B cell (primary cell): ENCODE data around the gene TMEM253. TPM values are rescaled to one million over a fixed set of nuclear protein-coding genes. Genes with fewer than 3 reads are reported as not detected.

ENCODE experiments used
- ATAC-seq: fragments of 200-7000 bp; cut with Tn5 transposase; one replicate; pipeline ENCODE4 v1.10.0; 2021; ENCODE audit warnings: low read depth, mild to moderate bottlenecking, moderate number of reproducible peaks, moderate library complexity
- CTCF ChIA-PET: fragments of 350-600 bp; sonication (Branson Sonifier 250); formaldehyde crosslinking; loops from one replicate; lab custom pipeline; 2021; ENCODE audit warnings: antibody characterized with exemption, inconsistent platforms; lab: Charles Lee
- POLR2A ChIA-PET: fragments of 350-600 bp; sonication (Branson Sonifier 250); formaldehyde crosslinking; loops from one replicate; lab custom pipeline; 2021; ENCODE audit warnings: antibody characterized with exemption; lab: Charles Lee
- DNase-seq: peaks from one replicate; pipeline ENCODE4 v3.0.0; 2013
- H2AFZ ChIP-seq: 2 replicates; pipeline ENCODE4 v1.6.1; 2012; ENCODE audit warnings: mild to moderate bottlenecking, low read depth, low read length; ENCODE audit not compliant: insufficient read depth, poor library complexity, severe bottlenecking
- H3K27ac ChIP-seq, 2 donors: 1 replicate in 1 of 2; 2 replicates in 1 of 2; pipeline ENCODE4 v1.5.1; 2012 to 2013; ENCODE audit warnings: low read length in 2 of 2, mild to moderate bottlenecking in 2 of 2, moderate library complexity in 1 of 2
- H3K27me3 ChIP-seq, 4 experiments: fragments of 200-600 bp in 1 of 4; sonication (generic) in 1 of 4; replicated peaks in 1 of 4; 1 replicate in 2 of 4; 2 replicates in 2 of 4; pipeline versions ENCODE4 v1.6.1 to v1.7.0; 2013 to 2016; ENCODE audit warnings: low read length in 3 of 4, mild to moderate bottlenecking in 2 of 4, mixed read lengths in 1 of 4, moderate library complexity in 1 of 4; ENCODE audit not compliant: insufficient read depth in 4 of 4, control insufficient read depth in 3 of 4; ENCODE audit errors: control extremely low read depth in 1 of 4
- H3K36me3 ChIP-seq, 2 experiments: replicated peaks in 1 of 2; 1 replicate in 1 of 2; 2 replicates in 1 of 2; pipeline versions ENCODE4 v1.6.1 to v1.7.1; 2013; ENCODE audit warnings: low read length in 1 of 2; ENCODE audit not compliant: insufficient read depth in 2 of 2, control insufficient read depth in 1 of 2; ENCODE audit errors: control extremely low read depth in 1 of 2, extremely low read depth in 1 of 2
- H3K4me1 ChIP-seq, 2 donors: fragments of 200-600 bp in 1 of 2; sonication (generic) in 1 of 2; 1 replicate in 1 of 2; 2 replicates in 1 of 2; pipeline versions ENCODE4 v1.5.1 to v1.6.1; 2013 to 2017; ENCODE audit warnings: low read length in 2 of 2; ENCODE audit not compliant: control insufficient read depth in 2 of 2, insufficient read depth in 2 of 2
- H3K4me2 ChIP-seq: replicated peaks from 2 replicates; pipeline ENCODE3; 2012; ENCODE audit warnings: mild to moderate bottlenecking, low read depth, low read length; ENCODE audit not compliant: poor library complexity, severe bottlenecking
- H3K4me3 ChIP-seq, 5 experiments: fragments of 200-600 bp in 1 of 5; sonication (generic) in 1 of 5; 1 replicate in 3 of 5; 2 replicates in 2 of 5; pipeline versions ENCODE4 v1.5.1 to v1.7.0; 2011 to 2016; ENCODE audit warnings: low read length in 4 of 5, mild to moderate bottlenecking in 4 of 5, low read depth in 2 of 5, control low read depth in 1 of 5, moderate library complexity in 1 of 5; ENCODE audit not compliant: insufficient read depth in 1 of 5; ENCODE audit errors: control extremely low read depth in 1 of 5, extremely low read depth in 1 of 5
- H3K79me2 ChIP-seq: fragments of 200-600 bp; sonication (generic); one replicate; pipeline ENCODE4 v1.6.0; 2016; ENCODE audit warnings: low read length; ENCODE audit not compliant: control insufficient read depth, insufficient read depth
- H3K9ac ChIP-seq: fragments of 200-600 bp; sonication (generic); 2 replicates; pipeline ENCODE4 v1.6.1; 2017; ENCODE audit warnings: mild to moderate bottlenecking, low read length, moderate library complexity
- H3K9me3 ChIP-seq, 3 donors: one replicate each; pipeline versions ENCODE4 v1.6.1 to v1.7.1; 2013; ENCODE audit warnings: low read length in 2 of 3; ENCODE audit not compliant: control insufficient read depth in 2 of 3, insufficient read depth in 1 of 3; ENCODE audit errors: control extremely low read depth in 1 of 3
- H4K20me1 ChIP-seq: 2 replicates; pipeline ENCODE4 v1.6.0; 2012; ENCODE audit warnings: mild to moderate bottlenecking, low read length; ENCODE audit not compliant: insufficient read depth, control insufficient read depth, poor library complexity, severe bottlenecking
- H3K27ac Mint-ChIP-seq: one replicate; pipeline ENCODE4 v1.8.0; 2021; ENCODE audit warnings: mixed read lengths
- H3K27me3 Mint-ChIP-seq: one replicate; pipeline ENCODE4 v1.8.0; 2021; ENCODE audit warnings: mixed read lengths
- H3K4me1 Mint-ChIP-seq: one replicate; pipeline ENCODE4 v1.8.0; 2021; ENCODE audit warnings: mixed read lengths
- H3K4me3 Mint-ChIP-seq: one replicate; pipeline ENCODE4 v1.8.0; 2021; ENCODE audit warnings: mixed read lengths
- H3K9me3 Mint-ChIP-seq: one replicate; pipeline ENCODE4 v1.8.0; 2022; ENCODE audit warnings: mixed read lengths; ENCODE audit not compliant: insufficient read depth
- EZH2 ChIP-seq: IDR thresholded peaks from 2 replicates; pipeline ENCODE4 v1.6.1; 2012; ENCODE audit warnings: borderline replicate concordance, low read depth, mild to moderate bottlenecking, moderate library complexity, low read length; ENCODE audit not compliant: insufficient read depth, poor library complexity, severe bottlenecking
- WGBS: methylation state at CpG from one replicate; pipeline ENCODE4 v1.1.5; 2013; ENCODE audit warnings: missing lambda C conversion rate; ENCODE audit not compliant: insufficient coverage; 5-methylcytosine and 5-hydroxymethylcytosine counted together
- intact Hi-C: fragments of 100-400 bp; cut with micrococcal nuclease; formaldehyde crosslinking; loops from one replicate; pipeline ENCODE4 v1.10.0; 2022
- polyA plus RNA-seq: library from polyadenylated mRNA; depleted of rRNA; stranded (reverse); fragments of >200 nt; gene quantifications from 2 replicates; pipeline ENCODE4 v1.2.3, GENCODE V29; 2012
- total RNA-seq, 2 donors: library from RNA; stranded (reverse); fragments of 120-200 nt in 1 of 2; gene quantifications; 1 replicate in 1 of 2; 2 replicates in 1 of 2; pipeline versions ENCODE4 v1.2.3 to v1.2.4, GENCODE V29; 2013 to 2022
- TF ChIP-seq, protein P1 (sequence below): fragments of 200-600 bp; IDR thresholded peaks from one replicate; pipeline ENCODE4 v1.8.0; 2022; ENCODE audit warnings: antibody characterized with exemption, mild to moderate bottlenecking

Gene TMEM253
- total and polyA plus RNA-seq, 2 donors (not counting 1 experiment from before 2014, with no cell fraction given), result not detected

DNA sequence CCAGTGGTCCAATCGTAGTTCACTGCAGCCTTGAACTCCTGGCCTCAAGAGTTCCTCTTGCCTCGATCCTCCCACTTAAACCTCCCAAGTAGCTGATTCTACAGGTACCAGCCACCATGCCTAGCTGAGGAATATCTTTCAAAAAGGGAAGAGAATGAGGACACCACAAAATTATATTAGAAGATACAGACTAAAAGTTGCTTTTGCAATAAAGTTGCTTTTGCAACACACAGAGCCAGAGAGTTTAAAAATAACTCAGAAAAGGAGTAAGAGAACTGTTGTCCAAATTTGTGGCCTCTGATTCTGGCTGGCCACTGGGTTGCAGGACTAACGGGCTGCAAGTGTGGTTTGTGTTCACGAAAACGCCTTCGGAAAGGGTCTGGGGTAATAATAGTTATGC is 19.8 kb downstream of the TMEM253 start:
- 88% methylated on average over 1 of the region's 6 CpGs for WGBS
- ChIA-PET POLR2A (no interaction called here), CTCF (no interaction called here)
- Mint-ChIP-seq H3K27ac (no peak overlapping the region), H3K4me3 (no peak overlapping the region), H3K27me3 (peaks cover 43% of the 10 kb centered on the region), H3K9me3 (peaks cover 4% of the 10 kb centered on the region), H3K4me1 (no peaks in the 10 kb centered on the region)
- Histone ChIP-seq H3K36me3 (no peaks in the 10 kb centered on the region), H3K9me3 (peaks cover 3 to 8% (median 4%) of the 10 kb centered on the region in 3 donors), H3K4me1 (no peaks in the 10 kb centered on the region), H2AFZ (no peak overlapping the region), H3K79me2 (no peaks in the 10 kb centered on the region), H3K27me3 (peaks cover 0 to 13% (median 6%) of the 10 kb centered on the region in 4 experiments), H3K9ac (no peak overlapping the region), H3K4me3 (no peak overlapping the region), H3K4me2 (no peak overlapping the region), H3K27ac (no peak overlapping the region), H4K20me1 (no peaks in the 10 kb centered on the region)
- no peak for ATAC-seq
- intact Hi-C loops, result no loop called here
- DNase-seq, result no peak
- TF ChIP-seq, protein P1, sequence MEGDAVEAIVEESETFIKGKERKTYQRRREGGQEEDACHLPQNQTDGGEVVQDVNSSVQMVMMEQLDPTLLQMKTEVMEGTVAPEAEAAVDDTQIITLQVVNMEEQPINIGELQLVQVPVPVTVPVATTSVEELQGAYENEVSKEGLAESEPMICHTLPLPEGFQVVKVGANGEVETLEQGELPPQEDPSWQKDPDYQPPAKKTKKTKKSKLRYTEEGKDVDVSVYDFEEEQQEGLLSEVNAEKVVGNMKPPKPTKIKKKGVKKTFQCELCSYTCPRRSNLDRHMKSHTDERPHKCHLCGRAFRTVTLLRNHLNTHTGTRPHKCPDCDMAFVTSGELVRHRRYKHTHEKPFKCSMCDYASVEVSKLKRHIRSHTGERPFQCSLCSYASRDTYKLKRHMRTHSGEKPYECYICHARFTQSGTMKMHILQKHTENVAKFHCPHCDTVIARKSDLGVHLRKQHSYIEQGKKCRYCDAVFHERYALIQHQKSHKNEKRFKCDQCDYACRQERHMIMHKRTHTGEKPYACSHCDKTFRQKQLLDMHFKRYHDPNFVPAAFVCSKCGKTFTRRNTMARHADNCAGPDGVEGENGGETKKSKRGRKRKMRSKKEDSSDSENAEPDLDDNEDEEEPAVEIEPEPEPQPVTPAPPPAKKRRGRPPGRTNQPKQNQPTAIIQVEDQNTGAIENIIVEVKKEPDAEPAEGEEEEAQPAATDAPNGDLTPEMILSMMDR, result no peak
- TF ChIP-seq EZH2, result no peak

DNA sequence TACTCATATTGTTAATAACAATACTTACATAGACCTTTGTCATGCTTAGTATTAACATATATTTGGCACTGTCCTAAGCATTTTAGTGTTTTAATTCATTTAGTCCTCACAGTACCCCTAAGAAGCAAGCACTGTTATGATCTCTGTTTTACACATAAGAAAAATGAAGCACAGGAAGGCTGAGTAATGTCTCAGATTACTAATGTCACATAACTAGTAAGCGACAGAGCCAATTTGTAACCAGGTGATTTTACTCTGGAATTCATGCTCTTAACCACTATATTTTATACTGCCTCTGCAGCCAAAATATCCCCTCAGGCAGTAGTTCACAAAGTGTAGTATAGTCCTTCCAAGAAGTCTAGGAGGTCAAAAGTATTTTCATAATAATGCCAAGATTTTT is 20.3 kb downstream of the TMEM253 start:
- no peaks in the 10 kb centered on the region for H3K4me1 Mint-ChIP-seq
- Histone ChIP-seq H3K36me3 (no peaks in the 10 kb centered on the region), H4K20me1 (no peaks in the 10 kb centered on the region), H3K27me3 (peaks cover 0 to 13% (median 7%) of the 10 kb centered on the region in 4 experiments), H3K9me3 (peaks cover 3 to 8% (median 8%) of the 10 kb centered on the region in 3 donors), H3K4me2 (no peak overlapping the region), H2AFZ (no peak overlapping the region), H3K79me2 (no peaks in the 10 kb centered on the region), H3K9ac (no peak overlapping the region), H3K4me1 (no peaks in the 10 kb centered on the region), H3K4me3 (no peak overlapping the region), H3K27ac (no peak overlapping the region)
- CTCF ChIA-PET, result no interaction called here
- WGBS, result no CpG with 5 or more reads among the region's 1 CpG
- no peak for DNase-seq
- intact Hi-C loops, result no loop called here
- H3K9me3 Mint-ChIP-seq, result peaks cover 4% of the 10 kb centered on the region
- TF ChIP-seq, protein P1, result no peak
- TF ChIP-seq EZH2, result no peak
- H3K4me3 Mint-ChIP-seq, result no peak overlapping the region
- POLR2A ChIA-PET, result no interaction called here
- H3K27me3 Mint-ChIP-seq, result peaks cover 48% of the 10 kb centered on the region
- no peak for ATAC-seq
- H3K27ac Mint-ChIP-seq, result no peak overlapping the region
